Measurements from ENCODE around the gene VPS4A. TPM values are rescaled to one million over a fixed set of nuclear protein-coding genes. Genes with fewer than 3 reads are reported as not detected.

Gene VPS4A
- total and polyA plus RNA-seq, 4 donors = 25.4 to 44.6 (median 29.3) TPM

DNA sequence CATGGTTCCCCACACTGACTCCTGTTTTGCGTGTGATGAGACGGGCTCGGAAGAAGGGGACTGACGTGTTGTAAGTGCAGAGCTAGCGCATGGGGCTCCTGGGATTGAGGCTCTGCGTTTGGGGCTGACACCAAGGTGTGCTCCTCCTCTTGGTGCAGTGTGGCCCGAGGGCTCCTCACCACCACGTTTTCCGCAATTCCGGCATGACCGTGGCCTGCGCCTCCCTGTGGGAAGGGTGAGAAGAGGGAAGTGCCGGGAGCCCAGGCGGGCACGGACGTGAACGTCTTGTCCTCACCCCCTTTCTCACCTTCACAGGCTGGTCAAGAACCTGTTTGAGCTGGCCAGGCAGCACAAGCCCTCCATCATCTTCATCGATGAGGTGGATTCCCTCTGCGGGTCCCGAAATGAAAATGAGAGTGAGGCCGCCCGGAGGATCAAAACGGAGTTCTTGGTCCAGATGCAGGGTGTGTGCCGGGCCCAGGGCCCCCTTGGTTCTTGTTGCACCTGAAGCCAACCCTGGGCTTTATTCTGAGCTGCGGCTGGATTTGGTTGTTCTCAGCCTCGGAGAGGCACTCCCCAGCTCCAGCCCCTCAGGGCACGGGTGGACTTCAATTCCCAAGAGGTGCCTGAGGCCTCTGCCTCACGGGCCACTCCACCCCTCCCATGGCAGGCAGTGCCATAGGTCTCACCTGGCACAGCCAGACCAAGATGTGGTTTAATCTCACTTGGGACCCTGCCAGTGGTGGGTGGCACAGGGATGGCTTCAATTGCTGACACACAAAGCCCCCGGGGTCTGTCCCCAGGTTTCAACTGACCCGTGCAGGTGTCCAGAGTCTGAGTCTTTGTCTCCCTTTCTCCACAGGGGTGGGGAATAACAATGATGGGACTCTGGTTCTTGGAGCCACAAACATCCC is 8.9 kb downstream of the VPS4A start:
- intact Hi-C loops (cut with DNase I) = no loop called here

DNA sequence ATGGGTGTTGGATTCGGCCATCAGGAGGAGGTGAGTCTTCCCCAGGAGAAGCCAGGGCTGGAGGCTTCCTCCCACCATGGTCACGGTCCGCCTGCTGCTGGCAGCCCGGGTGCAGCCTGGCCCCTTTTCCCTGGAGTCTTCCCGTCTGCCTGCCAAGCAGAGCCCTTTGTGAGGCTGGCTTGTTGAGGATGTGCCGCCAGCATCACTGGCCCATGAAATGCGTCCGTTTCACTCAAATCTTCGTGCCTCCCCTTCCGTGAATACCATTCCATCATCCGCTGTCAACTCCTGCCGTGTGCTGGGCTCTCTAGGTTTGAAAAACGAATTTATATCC is 9.6 kb downstream of the VPS4A start:
- Histone ChIP-seq H3K4me1 (ENCODE audit: control insufficient read depth in 1 of 2, insufficient read depth in 2 of 2, low read length in 2 of 2) (no peaks in the 10 kb centered on the region), H3K27me3 (ENCODE audit: control insufficient read depth in 1 of 2, insufficient read depth in 2 of 2, low read length in 1 of 2) (no peaks in the 10 kb centered on the region), H3K9me3 (ENCODE audit: control insufficient read depth, low read length) (no peaks in the 10 kb centered on the region), H3K36me3 (ENCODE audit: control insufficient read depth in 1 of 2, insufficient read depth in 2 of 2, low read length in 1 of 2) (peaks cover 0 to 28% of the 10 kb centered on the region in 2 donors), H3K4me3 (ENCODE audit: low read length in 2 of 2) (no peak overlapping the region), H3K27ac (ENCODE audit: low read depth in 1 of 2, low read length in 2 of 2) (no peak overlapping the region)
- DNase-seq (peak in 1 of 2 donors; percentile 55), ATAC-seq (ENCODE audit: low FRiP score) (no peak)
- 73 to 76% methylated on average over 13 of the region's 13 CpGs for WGBS, 2 donors
- intact Hi-C loops (cut with DNase I) = no loop called here

More for the DNA sequence above, 8.9 kb downstream of the VPS4A start:
- Histone ChIP-seq H3K36me3 (ENCODE audit: control insufficient read depth in 1 of 2, insufficient read depth in 2 of 2, low read length in 1 of 2) (peaks cover 0 to 28% of the 10 kb centered on the region in 2 donors), H3K9me3 (ENCODE audit: control insufficient read depth, low read length) (no peaks in the 10 kb centered on the region), H3K4me1 (ENCODE audit: control insufficient read depth in 1 of 2, insufficient read depth in 2 of 2, low read length in 2 of 2) (no peaks in the 10 kb centered on the region), H3K27ac (ENCODE audit: low read depth in 1 of 2, low read length in 2 of 2) (no peak overlapping the region), H3K4me3 (ENCODE audit: low read length in 2 of 2) (no peak overlapping the region), H3K27me3 (ENCODE audit: control insufficient read depth in 1 of 2, insufficient read depth in 2 of 2, low read length in 1 of 2) (no peaks in the 10 kb centered on the region)
- DNase-seq (peak in 1 of 2 donors; percentile 65), ATAC-seq (ENCODE audit: low FRiP score) (no peak)
- 87 to 91% methylated on average over 30 of the region's 30 CpGs for WGBS, 2 donors

DNA sequence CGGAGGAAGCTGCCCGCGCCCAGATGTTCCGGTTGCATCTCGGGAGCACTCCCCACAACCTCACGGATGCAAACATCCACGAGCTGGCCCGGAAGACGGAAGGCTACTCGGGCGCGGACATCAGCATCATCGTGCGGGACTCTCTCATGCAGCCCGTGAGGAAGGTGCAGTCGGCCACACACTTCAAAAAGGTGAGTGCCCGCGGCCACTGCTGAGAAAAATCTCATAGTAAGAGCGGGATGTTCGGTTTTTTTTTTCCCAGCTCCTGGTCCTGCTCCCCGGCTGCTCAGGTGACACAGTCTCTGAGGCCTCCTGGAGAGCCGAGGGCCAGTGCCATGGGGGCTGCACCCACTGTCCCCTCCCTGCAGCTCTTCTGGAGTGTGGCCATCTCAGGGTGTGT is 9.9 kb downstream of the VPS4A start:
- ATAC-seq (ENCODE audit: low FRiP score) = no peak
- WGBS, 2 donors = 86 to 88% methylated on average over 22 of the region's 22 CpGs
- no peaks in the 10 kb centered on the region for H3K27me3 ChIP-seq (ENCODE audit: control insufficient read depth in 1 of 2, insufficient read depth in 2 of 2, low read length in 1 of 2)
- H3K4me1 ChIP-seq (ENCODE audit: control insufficient read depth in 1 of 2, insufficient read depth in 2 of 2, low read length in 2 of 2) = no peaks in the 10 kb centered on the region
- H3K36me3 ChIP-seq (ENCODE audit: control insufficient read depth in 1 of 2, insufficient read depth in 2 of 2, low read length in 1 of 2) = peaks cover 0 to 28% of the 10 kb centered on the region in 2 donors
- intact Hi-C loops (cut with DNase I) = no loop called here
- H3K4me3 ChIP-seq (ENCODE audit: low read length in 2 of 2) = no peak overlapping the region
- DNase-seq = peak in 1 of 2 donors; percentile 68
- H3K9me3 ChIP-seq (ENCODE audit: control insufficient read depth, low read length) = no peaks in the 10 kb centered on the region
- no peak overlapping the region for H3K27ac ChIP-seq (ENCODE audit: low read depth in 1 of 2, low read length in 2 of 2)

DNA sequence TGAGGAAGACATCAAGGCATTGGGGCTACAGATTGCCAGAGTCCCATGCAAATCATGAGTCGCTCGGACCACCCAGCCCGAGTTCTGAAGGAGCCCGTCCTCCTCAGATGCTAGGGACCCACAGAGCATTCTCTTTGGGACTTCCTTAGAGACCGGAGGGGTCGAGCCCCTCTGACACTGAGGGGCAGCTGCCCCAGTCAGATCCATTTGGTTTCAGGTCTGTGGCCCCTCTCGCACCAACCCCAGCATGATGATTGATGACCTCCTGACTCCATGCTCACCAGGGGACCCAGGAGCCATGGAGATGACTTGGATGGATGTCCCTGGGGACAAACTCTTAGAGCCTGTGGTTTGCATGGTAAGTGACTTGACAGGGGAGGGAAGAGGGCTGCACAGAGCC is 11.2 kb downstream of the VPS4A start:
- Histone ChIP-seq H3K9me3 (ENCODE audit: control insufficient read depth, low read length) (no peaks in the 10 kb centered on the region), H3K4me1 (ENCODE audit: control insufficient read depth in 1 of 2, insufficient read depth in 2 of 2, low read length in 2 of 2) (no peaks in the 10 kb centered on the region), H3K4me3 (ENCODE audit: low read length in 2 of 2) (no peak overlapping the region), H3K36me3 (ENCODE audit: control insufficient read depth in 1 of 2, insufficient read depth in 2 of 2, low read length in 1 of 2) (peaks cover 0 to 26% of the 10 kb centered on the region in 2 donors), H3K27ac (ENCODE audit: low read depth in 1 of 2, low read length in 2 of 2) (no peak overlapping the region), H3K27me3 (ENCODE audit: control insufficient read depth in 1 of 2, insufficient read depth in 2 of 2, low read length in 1 of 2) (no peaks in the 10 kb centered on the region)
- peak in 1 of 2 donors; percentile 36 for DNase-seq
- WGBS, 2 donors = 79 to 82% methylated on average over 7 of the region's 7 CpGs
- no peak for ATAC-seq (ENCODE audit: low FRiP score)
- intact Hi-C loops (cut with DNase I) = no loop called here

DNA sequence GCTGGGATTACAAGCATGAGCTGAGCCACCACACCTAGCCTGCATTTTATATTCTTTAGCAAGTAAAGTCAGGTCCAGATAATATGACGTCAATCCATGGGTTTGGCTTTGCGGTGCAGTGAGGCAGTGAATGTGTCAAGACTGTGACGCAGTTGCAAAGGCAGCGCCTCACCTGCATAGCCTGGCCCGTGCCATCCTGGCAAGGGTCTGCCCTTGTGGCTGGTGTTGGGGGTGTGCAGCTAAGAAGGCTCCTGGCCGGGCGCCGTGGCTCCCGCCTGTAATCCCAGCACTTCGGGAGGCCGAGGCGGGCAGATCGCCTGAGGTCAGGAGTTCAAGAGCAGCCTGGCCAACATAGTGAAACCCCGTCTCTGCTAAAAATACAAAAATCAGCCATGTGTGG is 12.3 kb downstream of the VPS4A start:
- no peaks in the 10 kb centered on the region for H3K9me3 ChIP-seq (ENCODE audit: control insufficient read depth, low read length)
- WGBS, 2 donors = 90% methylated on average over 14 of the region's 14 CpGs
- intact Hi-C loops (cut with DNase I) = no loop called here
- DNase-seq = peak in 1 of 2 donors; percentile 51
- H3K27ac ChIP-seq (ENCODE audit: low read depth in 1 of 2, low read length in 2 of 2) = no peak overlapping the region
- no peaks in the 10 kb centered on the region for H3K27me3 ChIP-seq (ENCODE audit: control insufficient read depth in 1 of 2, insufficient read depth in 2 of 2, low read length in 1 of 2)
- no peak for ATAC-seq (ENCODE audit: low FRiP score)
- H3K4me3 ChIP-seq (ENCODE audit: low read length in 2 of 2) = no peak overlapping the region
- peaks cover 0 to 24% of the 10 kb centered on the region in 2 donors for H3K36me3 ChIP-seq (ENCODE audit: control insufficient read depth in 1 of 2, insufficient read depth in 2 of 2, low read length in 1 of 2)
- H3K4me1 ChIP-seq (ENCODE audit: control insufficient read depth in 1 of 2, insufficient read depth in 2 of 2, low read length in 2 of 2) = no peaks in the 10 kb centered on the region

DNA sequence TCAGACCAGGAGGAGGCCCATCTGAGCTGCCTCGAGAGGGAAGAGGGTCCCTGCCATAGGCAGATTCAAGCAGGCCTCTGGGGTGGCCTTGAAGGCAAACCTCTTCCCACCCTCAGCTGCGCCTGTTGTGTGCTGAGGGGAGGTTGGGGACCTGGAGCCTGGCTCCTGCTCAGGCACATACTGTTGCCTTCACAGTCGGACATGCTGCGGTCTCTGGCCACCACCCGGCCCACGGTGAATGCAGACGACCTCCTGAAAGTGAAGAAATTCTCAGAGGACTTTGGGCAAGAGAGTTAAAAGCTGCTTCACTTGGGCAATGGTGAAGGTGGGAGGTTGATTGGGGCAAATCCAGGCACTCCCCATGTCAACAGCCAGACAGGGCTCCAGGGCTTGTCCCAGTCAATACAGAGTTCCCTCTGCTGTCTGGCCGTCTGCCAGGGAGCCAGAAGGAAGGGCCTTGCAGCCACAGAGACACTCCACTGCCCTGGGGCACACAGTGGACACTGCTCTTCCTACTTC is 12.9 kb downstream of the VPS4A start:
- no peak overlapping the region for H3K4me3 ChIP-seq (ENCODE audit: low read length in 2 of 2)
- DNase-seq (peak; percentile 79 to 88), ATAC-seq (ENCODE audit: low FRiP score) (no peak)
- H3K27me3 ChIP-seq (ENCODE audit: control insufficient read depth in 1 of 2, insufficient read depth in 2 of 2, low read length in 1 of 2) = no peaks in the 10 kb centered on the region
- H3K36me3 ChIP-seq (ENCODE audit: control insufficient read depth in 1 of 2, insufficient read depth in 2 of 2, low read length in 1 of 2) = peaks cover 0 to 22% of the 10 kb centered on the region in 2 donors
- H3K4me1 ChIP-seq (ENCODE audit: control insufficient read depth in 1 of 2, insufficient read depth in 2 of 2, low read length in 2 of 2) = no peaks in the 10 kb centered on the region
- intact Hi-C loops (cut with DNase I) = no loop called here
- no peaks in the 10 kb centered on the region for H3K9me3 ChIP-seq (ENCODE audit: control insufficient read depth, low read length)
- 75 to 77% methylated on average over 8 of the region's 8 CpGs for WGBS, 2 donors
- no peak overlapping the region for H3K27ac ChIP-seq (ENCODE audit: low read depth in 1 of 2, low read length in 2 of 2)

DNA sequence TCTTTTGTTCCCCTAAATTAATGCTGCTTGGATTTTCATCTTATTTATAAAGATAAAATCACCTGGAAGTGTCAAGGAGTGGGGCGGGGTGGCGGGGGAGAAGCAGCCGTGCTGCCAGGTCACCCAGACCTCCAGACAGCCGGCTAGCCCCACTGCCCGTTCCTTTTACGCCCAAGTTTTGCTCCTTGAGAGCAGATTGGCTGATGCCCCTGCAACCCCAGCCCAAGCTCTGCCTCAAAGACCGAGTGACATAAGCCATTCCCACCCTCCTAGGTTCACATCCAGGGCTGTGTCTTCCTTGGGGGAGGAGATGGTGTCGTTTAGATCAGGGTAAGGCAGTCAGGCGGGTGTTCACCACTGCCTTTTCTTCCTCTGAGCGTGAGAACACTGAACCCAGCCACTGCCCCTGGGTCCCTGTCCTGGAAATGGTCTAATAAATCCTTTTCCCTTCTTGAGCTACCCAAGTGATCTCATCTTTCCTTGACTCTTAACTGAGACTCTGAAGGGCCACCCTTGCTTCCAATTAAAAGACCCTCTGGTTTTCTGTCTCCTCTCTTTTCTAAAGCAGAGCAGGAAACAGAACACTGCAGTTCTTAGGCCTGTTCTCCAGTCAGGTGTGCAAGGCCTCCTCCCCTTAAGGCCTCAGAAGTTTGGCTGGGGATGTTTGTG is 13.6 kb downstream of the VPS4A start:
- ATAC-seq (ENCODE audit: low FRiP score) = no peak

DNA sequence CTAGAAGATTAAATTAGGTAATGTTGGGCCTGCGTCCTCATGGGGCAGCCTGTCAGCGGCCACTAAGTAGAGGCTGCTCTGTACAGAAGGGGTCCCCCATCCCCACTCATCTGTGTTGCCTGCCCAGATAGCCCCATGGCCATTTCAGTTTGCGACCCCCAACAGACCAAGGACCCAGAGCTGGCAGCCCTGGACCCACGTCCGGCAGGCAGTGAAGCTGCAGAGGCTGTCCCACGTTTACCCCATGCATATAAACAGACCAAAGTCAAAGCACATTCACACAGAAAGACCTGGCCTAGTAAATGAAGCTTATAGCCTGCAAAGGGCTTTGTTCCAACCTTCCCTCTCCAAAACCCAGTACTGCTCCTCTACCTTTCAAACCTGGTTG is 14.6 kb downstream of the VPS4A start:
- no peaks in the 10 kb centered on the region for H3K4me1 ChIP-seq (ENCODE audit: control insufficient read depth in 1 of 2, insufficient read depth in 2 of 2, low read length in 2 of 2)
- no peak overlapping the region for H3K27ac ChIP-seq (ENCODE audit: low read depth in 1 of 2, low read length in 2 of 2)
- DNase-seq (peak in 1 of 2 donors; percentile 31), ATAC-seq (ENCODE audit: low FRiP score) (no peak)
- no peaks in the 10 kb centered on the region for H3K27me3 ChIP-seq (ENCODE audit: control insufficient read depth in 1 of 2, insufficient read depth in 2 of 2, low read length in 1 of 2)
- H3K4me3 ChIP-seq (ENCODE audit: low read length in 2 of 2) = no peak overlapping the region
- 77% methylated on average over 6 of the region's 6 CpGs for WGBS, 2 donors
- H3K9me3 ChIP-seq (ENCODE audit: control insufficient read depth, low read length) = no peaks in the 10 kb centered on the region
- H3K36me3 ChIP-seq (ENCODE audit: control insufficient read depth in 1 of 2, insufficient read depth in 2 of 2, low read length in 1 of 2) = peaks cover 0 to 8% of the 10 kb centered on the region in 2 donors
- intact Hi-C loops (cut with DNase I) = no loop called here

More for the DNA sequence above, 13.6 kb downstream of the VPS4A start:
- Histone ChIP-seq H3K4me3 (ENCODE audit: low read length in 2 of 2) (no peak overlapping the region), H3K27me3 (ENCODE audit: control insufficient read depth in 1 of 2, insufficient read depth in 2 of 2, low read length in 1 of 2) (no peaks in the 10 kb centered on the region), H3K9me3 (ENCODE audit: control insufficient read depth, low read length) (no peaks in the 10 kb centered on the region), H3K36me3 (ENCODE audit: control insufficient read depth in 1 of 2, insufficient read depth in 2 of 2, low read length in 1 of 2) (peaks cover 0 to 16% of the 10 kb centered on the region in 2 donors), H3K27ac (ENCODE audit: low read depth in 1 of 2, low read length in 2 of 2) (no peak overlapping the region), H3K4me1 (ENCODE audit: control insufficient read depth in 1 of 2, insufficient read depth in 2 of 2, low read length in 2 of 2) (no peaks in the 10 kb centered on the region)
- 81% methylated on average over 10 of the region's 10 CpGs for WGBS, 2 donors
- intact Hi-C loops (cut with DNase I) = no loop called here
- DNase-seq = peak in 1 of 2 donors; percentile 60

All from aorta (tissue), 5 donors.